Omental fat pad (tissue), 4 donors: ENCODE data around the gene IL4R. TPM values are rescaled to one million over a fixed set of nuclear protein-coding genes. Genes with fewer than 3 reads are reported as not detected.
"Not testable (repeated sequence)": the region's sequence is repeated elsewhere in the genome, so short reads cannot be mapped to it uniquely, and the experiment has no call there.

Experiments
- ATAC-seq: fragments of 150-250 bp; one replicate; pipeline ENCODE4 v1.9.1; 2016; ENCODE audit warnings: mild to moderate bottlenecking, moderate library complexity; ENCODE audit not compliant: low FRiP score
- DNase-seq: peaks from one replicate; pipeline ENCODE4 v3.0.0-alpha.2; 2019; ENCODE audit warnings: low spot score
- total RNA-seq, 4 donors: library from RNA; depleted of rRNA; stranded (reverse); fragments of >200 nt; gene quantifications; one replicate each; pipeline ENCODE4 v1.1.0, GENCODE V29; 2016
- TF ChIP-seq, protein P1 (sequence below), 3 donors: fragments of 450-650 bp; IDR thresholded peaks; one replicate each; pipeline ENCODE4 v1.5.1; 2016 to 2017; ENCODE audit warnings: antibody characterized with exemption in 3 of 3, mild to moderate bottlenecking in 3 of 3, moderate library complexity in 2 of 3

The IL4R gene
- total RNA-seq, 4 donors from 2014 or later: 36.9 to 162 (median 47.3) TPM

DNA sequence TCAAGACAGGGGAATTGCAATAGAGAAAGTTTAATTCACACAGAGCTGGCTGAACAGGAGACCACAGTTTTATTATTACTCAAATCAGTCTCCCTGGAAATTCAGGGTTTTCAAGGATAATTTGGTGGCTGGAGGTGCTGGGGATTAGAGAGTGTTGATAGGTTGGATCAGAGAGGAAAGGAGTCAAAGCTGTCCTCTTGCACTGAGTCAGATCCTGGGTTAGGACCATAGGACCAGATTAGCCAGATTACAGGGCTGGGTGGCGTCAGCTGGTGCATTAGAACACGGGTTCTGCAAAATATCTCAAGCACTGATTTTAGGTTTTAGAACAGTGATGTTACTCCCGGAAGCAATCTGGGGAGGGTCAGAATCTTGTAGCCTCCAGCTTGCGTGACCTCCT, 43.4 kb upstream of the IL4R start:
- ATAC-seq: no peak

DNA sequence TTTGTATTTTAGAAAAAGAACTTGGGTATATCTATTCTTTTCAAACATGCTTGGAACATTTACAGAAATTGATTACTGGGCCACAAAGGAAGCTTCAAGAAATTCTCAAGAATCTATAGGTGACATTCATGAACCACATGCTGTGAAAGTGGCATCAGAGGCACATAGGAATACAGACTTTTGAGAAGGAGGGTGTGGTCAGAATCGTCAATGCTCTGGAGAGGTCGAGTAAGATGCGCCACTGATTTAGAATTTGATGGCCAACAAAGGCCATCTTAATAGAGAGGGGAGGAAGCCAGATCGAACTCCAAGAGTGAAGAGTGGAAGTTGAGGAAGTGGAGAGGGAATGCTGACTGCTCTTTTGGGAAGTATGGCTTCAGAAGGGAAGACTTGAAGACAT, 41.7 kb upstream of the IL4R start:
- ATAC-seq (no peak), DNase-seq (no peak)
- TF ChIP-seq, protein P1, sequence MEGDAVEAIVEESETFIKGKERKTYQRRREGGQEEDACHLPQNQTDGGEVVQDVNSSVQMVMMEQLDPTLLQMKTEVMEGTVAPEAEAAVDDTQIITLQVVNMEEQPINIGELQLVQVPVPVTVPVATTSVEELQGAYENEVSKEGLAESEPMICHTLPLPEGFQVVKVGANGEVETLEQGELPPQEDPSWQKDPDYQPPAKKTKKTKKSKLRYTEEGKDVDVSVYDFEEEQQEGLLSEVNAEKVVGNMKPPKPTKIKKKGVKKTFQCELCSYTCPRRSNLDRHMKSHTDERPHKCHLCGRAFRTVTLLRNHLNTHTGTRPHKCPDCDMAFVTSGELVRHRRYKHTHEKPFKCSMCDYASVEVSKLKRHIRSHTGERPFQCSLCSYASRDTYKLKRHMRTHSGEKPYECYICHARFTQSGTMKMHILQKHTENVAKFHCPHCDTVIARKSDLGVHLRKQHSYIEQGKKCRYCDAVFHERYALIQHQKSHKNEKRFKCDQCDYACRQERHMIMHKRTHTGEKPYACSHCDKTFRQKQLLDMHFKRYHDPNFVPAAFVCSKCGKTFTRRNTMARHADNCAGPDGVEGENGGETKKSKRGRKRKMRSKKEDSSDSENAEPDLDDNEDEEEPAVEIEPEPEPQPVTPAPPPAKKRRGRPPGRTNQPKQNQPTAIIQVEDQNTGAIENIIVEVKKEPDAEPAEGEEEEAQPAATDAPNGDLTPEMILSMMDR (IDR thresholded peaks at IDR 0.05): no peak

More for the DNA sequence above, 43.4 kb upstream of the IL4R start:
- DNase-seq: no peak
- TF ChIP-seq, protein P1 (IDR thresholded peaks at IDR 0.05): no peak

DNA sequence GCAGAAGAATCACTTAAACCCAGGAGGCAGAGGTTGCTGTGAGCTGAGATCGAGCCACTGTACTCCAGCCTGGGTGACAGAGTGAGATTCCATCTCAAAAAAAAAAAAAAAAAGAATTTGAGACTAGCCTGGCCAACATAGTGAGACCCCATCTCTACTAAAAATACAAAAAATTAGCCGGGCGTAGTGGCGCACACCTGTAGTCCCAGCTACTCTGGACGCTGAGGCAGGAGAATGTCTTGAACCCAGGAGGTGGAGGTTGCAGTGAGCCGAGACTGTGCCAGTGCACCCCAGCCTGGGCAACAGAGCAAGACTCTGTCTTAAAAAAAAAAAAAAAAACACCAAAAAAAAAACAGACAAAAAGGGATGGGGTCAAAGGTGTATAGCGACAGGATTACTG, 41.1 kb upstream of the IL4R start:
- ATAC-seq, DNase-seq: not testable (repeated sequence)

DNA sequence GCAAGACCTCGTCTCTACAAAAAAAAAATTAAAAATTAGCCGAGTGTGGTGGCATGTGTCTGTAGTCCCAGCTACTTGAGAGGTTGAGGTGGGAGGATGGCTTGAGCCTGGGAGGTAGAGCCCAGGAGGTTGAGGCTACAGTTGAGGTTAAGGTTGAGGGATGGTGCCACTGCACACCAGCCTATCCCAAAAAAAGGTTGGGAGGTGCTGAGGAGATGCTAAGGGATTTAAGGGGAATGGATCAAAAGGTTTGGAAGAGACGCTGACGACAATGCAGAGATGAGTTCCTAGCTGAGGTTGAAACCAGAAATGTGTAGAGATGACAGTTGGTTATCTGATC, 40.5 kb upstream of the IL4R start:
- TF ChIP-seq, protein P1 (IDR thresholded peaks at IDR 0.05): no peak
- DNase-seq (no peak), ATAC-seq (no peak)

DNA sequence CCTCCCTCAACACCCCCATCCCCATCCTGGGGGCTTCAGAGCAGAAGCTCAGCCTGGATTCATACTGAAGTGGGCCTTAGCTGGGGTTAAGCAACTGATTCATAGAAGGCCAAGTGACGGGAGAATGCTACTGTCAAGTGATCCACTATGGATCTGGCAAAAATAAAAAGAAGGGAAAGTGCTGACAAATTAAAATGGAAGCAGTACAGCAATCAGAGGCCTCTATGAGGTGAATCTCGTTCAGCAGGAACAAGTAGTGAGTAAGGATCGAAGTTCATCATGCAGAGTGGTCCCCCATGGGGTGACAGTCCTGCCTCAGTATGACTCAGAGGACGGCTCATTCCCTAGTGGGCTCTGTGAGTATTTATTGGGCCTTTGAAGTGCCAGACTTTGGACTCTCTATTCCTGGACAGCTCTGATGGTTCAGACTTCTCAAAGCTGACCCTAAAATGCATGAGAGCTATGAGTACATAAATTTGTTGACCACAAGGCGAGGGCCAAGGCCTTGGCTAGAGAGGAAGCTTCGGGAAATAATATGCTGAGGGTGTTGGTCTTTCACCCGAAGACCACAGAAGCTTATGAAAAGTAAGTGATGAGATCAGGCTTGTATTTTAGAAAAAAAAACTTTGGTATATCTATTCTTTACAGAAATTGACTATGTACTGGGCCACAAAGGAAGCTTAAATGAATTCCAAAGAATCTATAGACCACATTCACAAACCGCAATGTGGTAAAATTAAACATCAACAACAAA, 39.9 kb upstream of the IL4R start:
- TF ChIP-seq, protein P1 (IDR thresholded peaks at IDR 0.05): no peak
- no peak for DNase-seq
- no peak for ATAC-seq

DNA sequence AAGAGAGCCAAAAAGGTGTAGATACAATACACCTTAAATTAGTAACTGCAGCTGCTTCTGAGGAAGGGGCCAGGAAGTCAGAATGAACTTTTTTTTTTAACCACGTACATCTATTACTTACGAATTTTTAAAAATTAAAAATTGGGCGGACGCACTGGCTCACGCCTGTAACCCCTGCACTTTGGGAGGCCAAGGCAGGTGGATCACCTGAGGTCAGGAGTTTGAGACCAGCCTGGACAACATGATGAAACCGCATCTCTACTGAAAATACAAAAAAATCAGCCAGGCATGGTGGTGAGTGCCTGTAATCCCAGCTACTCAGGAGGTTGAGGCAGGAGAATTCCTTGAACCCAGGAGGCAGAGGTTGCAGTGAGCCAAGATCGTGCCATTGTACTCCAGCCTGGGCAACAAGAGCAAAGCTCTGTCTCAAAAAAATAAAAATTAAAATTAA, 39.3 kb upstream of the IL4R start:
- not testable (repeated sequence) for DNase-seq

DNA sequence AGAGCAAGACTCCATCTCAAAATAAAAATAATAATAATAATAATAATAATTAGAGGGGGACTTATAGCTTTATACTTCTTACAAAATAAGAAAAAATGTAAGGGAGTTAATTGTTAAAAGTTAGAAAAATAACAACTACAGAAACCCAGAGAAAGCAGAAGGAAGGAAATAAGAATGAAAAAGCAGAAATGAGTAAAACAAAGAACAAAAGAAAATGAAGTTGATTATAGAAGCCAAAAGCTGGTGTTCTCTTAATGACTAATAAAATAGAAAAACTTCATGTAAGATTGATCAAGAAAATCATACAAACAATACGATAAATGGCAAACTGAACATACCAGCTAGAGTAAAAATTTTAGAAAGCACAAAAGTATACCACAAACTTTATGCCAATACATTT, 38.4 kb upstream of the IL4R start:
- no peak for ATAC-seq

More for the DNA sequence above, 39.3 kb upstream of the IL4R start:
- ATAC-seq: not testable (repeated sequence)

DNA sequence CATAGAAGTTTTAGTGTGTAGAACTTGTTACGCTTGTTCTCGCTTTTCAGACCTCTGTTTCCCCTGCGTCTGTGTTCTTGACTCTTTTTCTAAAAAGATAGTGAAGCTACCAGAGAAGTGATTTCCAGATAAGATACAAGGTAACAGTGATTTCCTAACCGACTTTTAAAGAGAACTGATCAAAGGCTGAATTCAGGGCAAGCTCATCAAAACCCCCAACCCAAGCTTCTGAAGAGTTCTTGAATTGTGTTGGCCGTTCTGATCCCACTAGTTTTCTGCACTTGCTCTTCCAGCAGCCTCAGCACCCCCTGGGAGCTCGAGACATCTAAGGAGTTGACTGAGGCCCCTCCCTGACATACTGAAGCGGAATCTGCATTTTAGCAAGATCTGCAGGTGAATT, 32.5 kb upstream of the IL4R start:
- ATAC-seq: no peak
- DNase-seq: no peak
- TF ChIP-seq, protein P1 (IDR thresholded peaks at IDR 0.05): no peak

More for the DNA sequence above, 38.4 kb upstream of the IL4R start:
- no peak for DNase-seq
- TF ChIP-seq, protein P1 (IDR thresholded peaks at IDR 0.05): no peak
